Transverse colon (tissue), 4 donors: ENCODE data around the gene USP34. TPM values are rescaled to one million over a fixed set of nuclear protein-coding genes. Genes with fewer than 3 reads are reported as not detected.
"Not testable (repeated sequence)": the region's sequence is repeated elsewhere in the genome, so short reads cannot be mapped to it uniquely, and the experiment has no call there.

ENCODE experiments used
- DNase-seq: peaks from one replicate; pipeline ENCODE4 v3.0.0-alpha.2; 2019
- H3K27ac ChIP-seq, 4 donors: fragments of 200-600 bp; sonication (generic); 2 replicates each; pipeline ENCODE4 v1.5.1; 2016 to 2018; ENCODE audit warnings: inconsistent platforms in 4 of 4
- H3K27me3 ChIP-seq: fragments of 200-600 bp; sonication (generic); 2 replicates; pipeline ENCODE4 v1.5.1; 2017; ENCODE audit warnings: inconsistent platforms
- H3K36me3 ChIP-seq, 4 donors: fragments of 200-600 bp; sonication (generic); 2 replicates each; pipeline ENCODE4 v1.5.1; 2017 to 2019; ENCODE audit warnings: inconsistent platforms in 4 of 4
- H3K4me1 ChIP-seq, 4 donors: fragments of 200-600 bp; sonication (generic); 2 replicates each; pipeline ENCODE4 v1.5.1; 2017 to 2020; ENCODE audit warnings: inconsistent platforms in 4 of 4
- H3K4me3 ChIP-seq, 4 donors: fragments of 200-600 bp; sonication (generic); 1 replicate in 1 of 4; 2 replicates in 3 of 4; pipeline versions ENCODE4 v1.5.1 to v1.6.1; 2017 to 2019; ENCODE audit warnings: inconsistent platforms in 4 of 4
- H3K9me3 ChIP-seq, 2 donors: fragments of 200-600 bp; sonication (generic); 2 replicates each; pipeline ENCODE4 v1.5.1; 2017 to 2019; ENCODE audit warnings: inconsistent platforms in 2 of 2
- EP300 ChIP-seq: sonication (generic); formaldehyde crosslinking; IDR thresholded peaks from one replicate; pipeline ENCODE4 v1.6.1; 2017; ENCODE audit warnings: antibody characterized with exemption, low read depth
- POLR2A ChIP-seq: fragments of 450-650 bp; IDR thresholded peaks from one replicate; pipeline ENCODE4 v1.6.1; 2016; ENCODE audit warnings: antibody characterized with exemption, mild to moderate bottlenecking, moderate library complexity
- POLR2AphosphoS5 ChIP-seq, 3 donors: sonication (generic); formaldehyde crosslinking; IDR thresholded peaks; one replicate each; pipeline ENCODE4 v1.6.1; 2016; ENCODE audit warnings: antibody characterized with exemption in 3 of 3
- WGBS, 2 donors: methylation state at CpG; one replicate each; pipeline ENCODE4 v1.1.5; 2018; ENCODE audit warnings: low coverage in 1 of 2; 5-methylcytosine and 5-hydroxymethylcytosine counted together
- in situ Hi-C, 4 donors: fragments of 200-750 bp; cut with MboI; loops; one replicate each; pipeline versions ENCODE4 v1.15.0 to v1.15.1; 2017; ENCODE audit warnings: low sequenced_read_pairs in 3 of 4, low pct_ligation_motif_present in 1 of 4, low pct_unique_long_range_greater_than_20kb in 1 of 4
- intact Hi-C: fragments of 100-400 bp; cut with DNase I; formaldehyde crosslinking; loops from one replicate; pipeline ENCODE4 v1.15.1; 2023; ENCODE audit warnings: low total_unique reads
- total RNA-seq, 4 donors: library from RNA; depleted of rRNA; stranded (reverse); fragments of >200 nt; gene quantifications; one replicate each; pipeline ENCODE4 v1.1.0, GENCODE V29; 2016
- TF ChIP-seq, protein P1 (sequence below), 5 experiments: fragments of 200-600 bp in 3 of 5; fragments of 450-650 bp in 2 of 5; sonication (generic) in 3 of 5; IDR thresholded peaks; 1 replicate in 2 of 5; 2 replicates in 3 of 5; pipeline ENCODE4 v1.5.1; 2016 to 2017; ENCODE audit warnings: antibody characterized with exemption in 5 of 5, inconsistent platforms in 3 of 5, mild to moderate bottlenecking in 2 of 5, moderate library complexity in 1 of 5

Gene USP34
- total RNA-seq, 4 donors from 2014 or later = 103 to 181 (median 115) TPM

DNA sequence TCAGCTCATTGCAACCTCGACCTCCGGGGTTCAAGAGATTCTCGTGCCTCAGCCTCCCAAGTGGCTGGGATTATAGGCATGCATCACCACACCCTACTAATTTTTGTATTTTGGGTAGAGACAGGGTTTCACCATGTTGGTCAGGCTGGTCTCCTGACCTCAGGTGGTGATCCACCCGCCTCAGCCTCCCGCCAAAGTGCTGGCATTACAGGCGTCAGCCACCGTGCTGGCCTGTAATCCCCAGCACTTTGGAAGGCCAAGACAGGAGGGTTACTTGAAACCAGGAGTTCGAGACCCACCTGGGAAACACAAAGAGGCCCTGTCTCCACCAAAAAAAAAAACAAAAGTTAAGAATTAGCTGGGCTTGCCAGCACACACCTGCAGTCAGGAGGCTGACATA, 18.5 kb downstream of the USP34 start:
- Histone ChIP-seq H3K27me3 (no peaks in the 10 kb centered on the region), H3K9me3 (no peaks in the 10 kb centered on the region), H3K4me3 (no peak overlapping the region), H3K36me3 (no peaks in the 10 kb centered on the region), H3K27ac (no peak overlapping the region), H3K4me1 (peaks cover 0 to 24% (median 14%) of the 10 kb centered on the region in 4 donors)
- intact Hi-C loops = no loop called here
- TF ChIP-seq POLR2A (no peak), EP300 (no peak), POLR2AphosphoS5 (IDR thresholded peaks at IDR 0.05) (no peak)
- TF ChIP-seq, protein P1, sequence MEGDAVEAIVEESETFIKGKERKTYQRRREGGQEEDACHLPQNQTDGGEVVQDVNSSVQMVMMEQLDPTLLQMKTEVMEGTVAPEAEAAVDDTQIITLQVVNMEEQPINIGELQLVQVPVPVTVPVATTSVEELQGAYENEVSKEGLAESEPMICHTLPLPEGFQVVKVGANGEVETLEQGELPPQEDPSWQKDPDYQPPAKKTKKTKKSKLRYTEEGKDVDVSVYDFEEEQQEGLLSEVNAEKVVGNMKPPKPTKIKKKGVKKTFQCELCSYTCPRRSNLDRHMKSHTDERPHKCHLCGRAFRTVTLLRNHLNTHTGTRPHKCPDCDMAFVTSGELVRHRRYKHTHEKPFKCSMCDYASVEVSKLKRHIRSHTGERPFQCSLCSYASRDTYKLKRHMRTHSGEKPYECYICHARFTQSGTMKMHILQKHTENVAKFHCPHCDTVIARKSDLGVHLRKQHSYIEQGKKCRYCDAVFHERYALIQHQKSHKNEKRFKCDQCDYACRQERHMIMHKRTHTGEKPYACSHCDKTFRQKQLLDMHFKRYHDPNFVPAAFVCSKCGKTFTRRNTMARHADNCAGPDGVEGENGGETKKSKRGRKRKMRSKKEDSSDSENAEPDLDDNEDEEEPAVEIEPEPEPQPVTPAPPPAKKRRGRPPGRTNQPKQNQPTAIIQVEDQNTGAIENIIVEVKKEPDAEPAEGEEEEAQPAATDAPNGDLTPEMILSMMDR (IDR thresholded peaks at IDR 0.05) = no peak
- 81% methylated on average over 8 of the region's 8 CpGs; no CpG with 5 or more reads in 1 of the 2 donors for WGBS, 2 donors
- no peak for DNase-seq
- in situ Hi-C loops = no loop called here

DNA sequence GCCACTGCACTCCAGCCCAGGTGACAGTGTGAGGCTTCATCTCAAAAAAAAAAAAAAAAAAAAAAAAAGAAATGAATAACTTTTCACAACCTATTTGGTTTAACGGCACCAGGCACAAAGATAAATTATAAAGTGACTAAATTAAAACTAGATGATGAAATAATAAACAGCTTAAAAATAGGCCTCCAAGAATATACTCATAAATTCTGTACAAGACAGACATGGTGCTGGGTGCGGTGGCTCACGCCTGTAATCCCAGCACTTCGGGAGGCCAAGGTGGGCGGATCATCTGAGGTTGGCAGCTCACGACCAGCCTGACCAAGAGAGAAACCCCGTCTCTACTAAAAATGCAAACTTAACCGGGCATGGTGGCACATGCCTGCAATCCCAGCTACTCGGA, 19.7 kb downstream of the USP34 start:
- 85 to 89% methylated on average over 9 of the region's 9 CpGs for WGBS, 2 donors
- TF ChIP-seq POLR2A (no peak), POLR2AphosphoS5 (IDR thresholded peaks at IDR 0.05) (no peak), EP300 (no peak)
- TF ChIP-seq, protein P1 (IDR thresholded peaks at IDR 0.05) = no peak

DNA sequence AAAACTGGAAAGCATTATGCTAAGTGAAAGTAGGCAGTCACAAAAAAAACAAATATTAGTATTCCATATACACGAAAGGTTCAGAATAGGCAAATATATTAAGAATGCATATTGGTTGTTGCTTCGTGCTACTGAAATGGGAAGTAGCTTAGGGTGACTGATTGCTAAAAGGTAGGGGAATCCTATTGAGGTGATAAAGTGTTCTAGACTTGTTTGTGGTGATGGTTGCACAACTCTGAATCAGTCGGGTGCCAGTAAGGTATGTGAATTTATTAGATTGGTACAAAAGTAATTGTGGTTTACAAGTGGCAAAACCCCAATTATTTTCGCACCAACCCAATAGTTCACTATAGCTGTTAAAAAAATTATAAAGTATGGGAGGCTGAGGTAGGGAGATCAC, 20.7 kb downstream of the USP34 start:
- TF ChIP-seq POLR2AphosphoS5 (IDR thresholded peaks at IDR 0.05) (no peak), POLR2A (no peak), EP300 (no peak)
- TF ChIP-seq, protein P1 (IDR thresholded peaks at IDR 0.05) = no peak
- no peaks in the 10 kb centered on the region for H3K27me3 ChIP-seq
- peaks cover 0 to 4% (median 0%) of the 10 kb centered on the region in 4 donors for H3K4me1 ChIP-seq
- WGBS, 2 donors = 73 to 80% methylated on average over 4 of the region's 4 CpGs
- H3K27ac ChIP-seq = no peak overlapping the region
- intact Hi-C loops (no loop called here), in situ Hi-C loops (no loop called here)
- H3K9me3 ChIP-seq = no peaks in the 10 kb centered on the region
- DNase-seq = no peak
- H3K4me3 ChIP-seq = no peak overlapping the region
- no peaks in the 10 kb centered on the region for H3K36me3 ChIP-seq

More for the DNA sequence above, 19.7 kb downstream of the USP34 start:
- Histone ChIP-seq H3K36me3 (no peaks in the 10 kb centered on the region), H3K27me3 (no peaks in the 10 kb centered on the region), H3K4me3 (no peak overlapping the region), H3K9me3 (no peaks in the 10 kb centered on the region), H3K4me1 (peaks cover 0 to 13% (median 3%) of the 10 kb centered on the region in 4 donors), H3K27ac (no peak overlapping the region)
- intact Hi-C loops (no loop called here), in situ Hi-C loops (no loop called here)
- DNase-seq = no peak

DNA sequence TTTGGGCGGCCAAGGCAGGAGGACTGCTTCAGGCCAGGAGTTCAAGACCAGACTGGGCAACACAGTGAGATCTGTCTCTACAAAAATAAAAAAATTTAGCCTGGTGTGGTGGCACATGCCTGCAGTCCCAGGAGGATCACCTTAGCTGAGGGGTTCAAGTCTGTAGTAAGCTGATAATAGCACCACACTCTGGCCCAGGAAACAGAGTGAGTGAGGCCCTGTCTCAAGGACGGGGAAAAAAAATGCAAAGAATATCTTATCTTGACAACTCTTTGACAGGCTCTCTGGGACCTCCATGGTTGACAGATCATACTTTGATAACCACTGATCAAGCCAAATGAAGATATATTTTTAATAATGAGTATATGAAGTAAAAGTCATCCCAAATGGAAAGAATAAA, 22.7 kb downstream of the USP34 start:
- WGBS, 2 donors = 95% methylated on average over 2 of the region's 2 CpGs; no CpG with 5 or more reads in 1 of the 2 donors
- DNase-seq = no peak
- Histone ChIP-seq H3K9me3 (no peaks in the 10 kb centered on the region), H3K27me3 (no peaks in the 10 kb centered on the region), H3K27ac (no peak overlapping the region), H3K4me3 (no peak overlapping the region), H3K4me1 (peaks cover 0 to 16% (median 7%) of the 10 kb centered on the region in 4 donors), H3K36me3 (no peaks in the 10 kb centered on the region)
- no peak for TF ChIP-seq POLR2A
- TF ChIP-seq, protein P1 (IDR thresholded peaks at IDR 0.05) = no peak
- TF ChIP-seq EP300 = no peak
- no peak for TF ChIP-seq POLR2AphosphoS5 (IDR thresholded peaks at IDR 0.05)
- intact Hi-C loops (no loop called here), in situ Hi-C loops (loop anchor here in 1 of 4 donors (25.0 kb wide), 1 partner anchor 214 kb away; no protein-coding TSS in a partner anchor)

DNA sequence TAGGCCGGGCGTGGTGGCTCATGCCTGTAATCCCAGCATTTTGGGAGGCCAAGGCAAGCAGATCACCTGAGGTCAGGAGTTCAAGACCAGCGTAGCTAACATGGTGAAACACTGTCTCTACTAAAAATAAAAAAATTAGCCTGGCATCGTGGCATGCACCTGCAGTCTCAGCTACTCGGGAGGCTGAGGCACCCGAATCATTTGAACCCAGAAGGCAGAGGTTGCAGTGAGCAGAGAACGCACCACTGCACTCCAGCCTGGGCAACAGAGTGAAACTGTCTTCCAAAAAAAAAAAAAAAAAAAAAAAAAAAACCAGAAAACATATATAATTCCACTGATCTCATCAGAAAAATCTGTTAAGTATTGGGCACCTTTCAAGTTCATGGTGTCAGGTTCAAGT, 23.9 kb downstream of the USP34 start:
- DNase-seq, H3K9me3 ChIP-seq, H3K4me3 ChIP-seq, H3K36me3 ChIP-seq, H3K27me3 ChIP-seq, H3K27ac ChIP-seq, intact Hi-C loops: not testable (repeated sequence)
- H3K4me1 ChIP-seq = peaks cover 0 to 22% (median 7%) of the 10 kb centered on the region in 4 donors
- 76 to 82% methylated on average over 7 of the region's 7 CpGs for WGBS, 2 donors
- in situ Hi-C loops = loop anchor here in 1 of 4 donors (25.0 kb wide), 1 partner anchor 215 kb away; no protein-coding TSS in a partner anchor
